Measurements from ENCODE around the gene GOPC.

DNA sequence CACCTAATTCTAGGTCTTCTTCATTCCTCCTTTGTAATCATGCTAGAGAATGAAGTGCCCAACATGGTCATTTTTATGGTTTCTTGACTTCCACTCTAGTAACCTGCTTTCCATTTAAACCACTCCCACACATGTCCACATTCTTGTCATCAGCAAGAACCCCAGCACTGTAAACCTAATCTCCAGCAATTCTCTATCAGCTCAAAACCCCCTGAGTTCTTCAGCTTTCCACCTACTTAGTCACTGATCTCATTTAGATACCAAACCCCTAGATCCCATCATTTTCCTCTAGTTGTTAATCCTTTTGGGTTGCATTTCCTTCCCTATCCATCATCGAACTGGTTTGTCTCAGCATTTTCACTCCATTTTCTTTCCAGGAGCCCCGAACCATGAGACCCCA, 49.7 kb downstream of the GOPC start:
- TF ChIP-seq GATA2 (IDR thresholded peaks at IDR 0.05; ENCODE audit: low read depth, low read length) (no peak), GATA3 (IDR thresholded peaks at IDR 0.05; ENCODE audit: low read depth, low read length) (no peak)
